GM19438 (cell line): ENCODE results near the gene RAD51B.

Experiments used
- ATAC-seq: cut with Tn5 transposase; IDR thresholded peaks from one replicate; pipeline ENCODE4 v1.9.1; 2021; ENCODE audit warnings: low read depth; ENCODE audit not compliant: unreplicated experiment

Gene RAD51B

DNA sequence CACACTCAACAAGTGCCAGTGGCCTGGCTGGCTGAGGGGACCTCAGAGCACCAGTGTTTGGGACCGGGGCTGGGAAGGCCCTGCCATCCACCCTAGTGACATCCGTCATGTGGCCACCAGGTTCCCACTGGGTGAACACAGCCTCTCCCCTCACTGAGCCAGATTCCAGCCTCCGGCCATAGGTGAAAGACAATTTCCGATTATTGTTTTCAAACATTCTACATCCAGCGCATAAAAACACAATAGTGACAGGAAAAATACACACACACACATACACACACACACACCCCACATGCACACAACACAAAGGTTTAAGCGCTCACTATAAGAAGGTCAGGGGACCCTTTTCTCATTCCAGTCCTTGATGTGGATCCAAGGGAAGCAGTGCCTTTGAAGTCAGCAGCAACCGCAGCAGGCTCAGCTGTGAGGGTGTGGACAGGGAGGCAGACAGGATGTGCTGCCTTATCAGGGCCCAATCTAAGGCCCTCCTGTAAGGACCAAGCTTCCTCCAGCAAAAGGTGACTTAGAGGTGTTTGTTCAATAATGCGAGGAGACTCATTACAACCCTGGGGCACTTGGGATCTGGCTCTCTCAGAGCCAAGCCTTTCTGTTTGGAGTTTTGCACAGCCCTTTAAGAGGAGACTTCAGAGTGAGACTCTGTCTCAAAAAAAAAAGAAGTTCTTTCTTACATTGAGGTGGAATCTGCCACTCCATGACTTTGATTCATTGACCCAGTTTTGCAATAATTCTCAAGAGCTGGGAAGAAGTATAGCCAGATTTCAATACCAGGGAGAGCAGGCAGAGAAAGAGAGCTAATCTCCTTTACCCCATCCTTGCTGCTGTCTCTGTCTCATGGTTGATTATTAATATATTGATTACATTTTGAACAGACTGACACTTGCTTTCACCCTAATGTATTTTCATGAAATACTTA, 745.5 kb downstream of the RAD51B start:
- no peak for ATAC-seq

DNA sequence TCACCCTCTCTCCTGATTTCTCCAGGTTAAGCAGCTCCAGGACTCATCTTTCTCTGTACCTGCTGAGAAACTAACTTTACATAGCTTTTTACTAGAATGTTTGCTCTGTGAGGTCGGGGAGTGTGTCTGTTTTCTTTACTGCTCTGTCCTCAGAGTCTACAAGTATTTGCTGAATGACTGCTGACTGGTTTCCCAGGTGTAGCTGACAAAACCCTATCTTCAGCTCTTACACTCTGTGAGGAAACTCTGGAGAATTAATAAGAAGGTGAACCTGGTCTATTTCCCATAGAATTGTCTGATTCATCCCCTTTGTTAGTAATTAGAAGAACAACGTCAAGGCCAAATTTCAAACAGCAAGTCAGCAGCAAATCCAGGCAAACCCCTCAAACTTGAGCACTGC, 746.5 kb downstream of the RAD51B start:
- no peak for ATAC-seq

DNA sequence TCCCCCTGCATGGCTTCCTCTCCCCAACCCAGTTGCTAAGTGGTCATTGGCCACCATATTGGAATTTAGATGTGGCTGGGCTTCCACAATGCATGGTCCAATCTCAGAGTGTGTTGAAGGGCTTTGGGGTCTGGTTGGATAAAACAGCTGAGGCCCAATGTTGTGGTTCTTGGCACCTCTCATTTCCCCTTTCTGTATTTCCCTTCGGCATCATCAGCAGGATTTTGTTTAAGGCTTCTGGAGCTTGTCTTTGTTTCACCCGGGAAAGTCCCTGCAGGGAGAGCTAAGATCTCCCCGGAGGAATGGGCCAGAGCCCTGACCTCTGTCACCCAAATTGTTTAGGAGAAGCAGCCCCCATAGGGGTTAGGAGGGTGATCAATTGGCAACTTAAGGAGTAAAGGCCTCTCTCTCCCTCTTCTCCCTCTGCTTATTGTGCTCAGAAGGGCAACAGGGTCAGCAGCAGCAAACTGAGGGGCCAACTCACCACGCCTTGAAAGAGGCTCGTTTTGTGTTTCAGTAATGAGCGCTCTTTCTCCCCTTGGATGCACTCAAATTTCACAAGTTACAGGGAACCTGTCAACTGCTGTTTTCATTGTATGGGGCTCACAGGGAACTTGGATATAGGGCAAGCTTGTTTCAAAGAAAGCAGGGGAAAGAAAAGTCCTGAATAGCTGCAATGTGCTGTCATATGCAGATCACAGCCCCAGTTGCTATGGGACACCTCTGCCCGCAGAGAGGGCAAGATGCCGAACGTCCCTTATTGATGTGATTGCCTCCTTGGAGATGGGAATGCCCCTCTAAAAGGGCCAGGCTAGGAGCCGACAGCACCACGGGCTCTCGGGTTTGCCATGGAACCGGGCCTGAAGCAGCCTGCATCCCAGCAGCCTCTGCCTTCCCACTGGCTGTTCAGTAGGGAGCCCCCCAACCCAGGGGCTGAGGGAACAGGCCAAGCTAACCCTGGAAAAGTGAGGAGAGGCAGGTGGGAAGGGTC, 749.6 kb downstream of the RAD51B start:
- no peak for ATAC-seq

DNA sequence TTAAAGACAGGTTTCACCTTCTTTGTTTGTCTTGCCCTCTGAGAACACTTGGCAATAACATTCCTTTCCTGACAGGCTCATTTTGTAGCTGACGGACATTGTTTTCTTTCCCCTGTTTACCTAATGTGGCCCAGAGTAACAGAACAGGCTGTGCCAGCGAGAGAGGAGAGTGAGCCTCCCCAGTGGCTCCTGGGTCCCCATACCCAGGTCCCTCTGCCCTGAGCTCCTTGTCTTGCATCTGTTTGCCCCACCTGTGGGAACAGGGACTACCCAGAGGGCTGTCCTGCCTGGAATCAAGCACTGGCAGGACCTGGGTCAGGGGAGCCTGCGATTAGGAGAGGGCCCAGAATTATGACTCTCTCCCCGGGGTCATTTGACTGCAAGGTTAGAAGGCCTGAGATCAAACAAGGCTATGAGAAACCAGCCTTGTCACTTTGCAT, 750.4 kb downstream of the RAD51B start:
- ATAC-seq, result no peak

DNA sequence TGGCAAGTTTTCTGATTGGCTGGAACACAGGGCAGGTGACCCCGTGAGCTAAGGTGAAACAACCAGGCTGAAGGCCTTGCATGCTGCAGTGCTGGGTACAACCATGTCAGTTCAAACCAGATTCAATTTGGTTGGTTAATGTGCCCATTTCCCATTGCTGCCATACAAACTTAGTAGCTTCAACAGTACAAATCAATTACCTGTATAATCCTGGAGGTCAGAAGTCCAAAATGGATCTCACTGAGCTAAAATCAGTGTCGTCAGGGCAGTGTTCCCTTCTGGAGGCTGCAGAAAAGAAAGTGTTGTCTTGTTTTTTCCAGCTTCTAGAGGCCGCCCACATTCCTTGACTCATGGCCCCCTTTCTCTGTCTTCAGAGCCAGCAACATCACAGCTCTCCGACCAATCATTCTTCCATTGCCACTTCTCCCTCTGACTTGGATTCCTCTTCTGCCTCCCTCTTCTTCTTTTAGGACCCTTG, 751.6 kb downstream of the RAD51B start:
- no peak for ATAC-seq

DNA sequence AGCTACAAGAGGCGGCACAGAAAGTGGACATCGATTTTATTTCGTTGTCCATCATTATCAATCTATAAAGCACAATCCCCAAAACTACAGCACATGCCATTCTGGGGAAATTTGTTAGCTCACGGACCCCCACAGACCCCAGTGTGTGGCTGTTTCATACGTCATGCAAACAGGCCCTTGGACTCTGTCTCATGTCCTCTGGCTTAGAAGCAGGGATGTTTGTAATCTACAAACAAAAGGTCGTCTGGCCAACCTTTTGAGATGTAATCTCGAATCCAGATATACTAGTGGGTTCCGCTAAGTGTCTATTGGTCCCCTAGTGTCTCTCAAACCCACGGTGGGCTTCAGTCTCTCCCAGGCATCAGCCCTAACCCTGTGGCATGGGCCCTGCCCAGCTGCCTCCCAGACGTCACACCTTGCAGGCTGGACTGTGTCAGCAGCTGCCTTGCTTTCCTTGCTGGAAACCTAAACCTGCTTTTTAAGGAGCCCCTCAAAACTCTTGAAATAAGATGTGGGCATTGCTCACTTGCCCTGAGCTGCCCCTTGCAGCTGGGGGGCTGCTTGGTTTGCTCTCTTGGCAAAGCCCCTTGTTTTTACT, 752.4 kb downstream of the RAD51B start:
- no peak for ATAC-seq

DNA sequence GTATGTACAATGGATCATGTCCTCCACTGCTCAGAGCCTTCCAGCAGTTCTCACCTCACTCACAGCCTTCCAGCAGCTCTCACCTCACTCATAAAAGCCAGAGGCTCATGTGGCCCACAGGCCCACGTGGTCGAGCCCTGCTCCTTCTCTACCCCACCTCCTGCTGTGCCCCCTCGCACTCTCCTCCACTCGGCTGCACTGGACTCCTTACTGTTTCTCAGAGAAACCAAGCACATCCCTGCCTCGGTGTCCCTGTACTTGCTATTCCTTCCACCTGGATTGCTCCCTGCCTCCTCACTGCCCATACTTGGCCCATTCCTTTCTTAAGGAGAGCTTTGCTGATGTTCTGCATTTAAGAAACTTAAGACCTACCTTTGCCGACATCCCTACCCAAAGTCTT, 753.5 kb downstream of the RAD51B start:
- ATAC-seq, result no peak

DNA sequence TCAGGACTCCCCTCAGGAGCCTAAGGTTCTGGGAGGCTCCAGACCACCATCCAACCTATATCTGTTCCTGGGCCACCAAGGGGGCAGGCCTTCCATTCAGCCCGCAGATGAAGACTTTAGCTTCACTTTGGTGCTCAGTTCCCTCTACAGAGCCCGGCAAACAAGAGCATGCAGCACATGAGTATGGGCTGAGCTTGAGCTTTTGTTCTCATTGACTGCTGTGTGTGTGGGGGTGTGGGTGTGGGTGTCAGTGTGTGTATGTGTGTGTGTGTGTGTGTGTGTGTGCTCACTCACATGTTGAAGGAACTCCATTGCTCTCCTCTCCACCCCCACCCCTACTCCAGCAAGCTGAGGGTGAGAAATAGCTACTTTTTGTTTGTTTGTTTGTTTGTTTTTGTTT, 754.1 kb downstream of the RAD51B start:
- no peak for ATAC-seq

DNA sequence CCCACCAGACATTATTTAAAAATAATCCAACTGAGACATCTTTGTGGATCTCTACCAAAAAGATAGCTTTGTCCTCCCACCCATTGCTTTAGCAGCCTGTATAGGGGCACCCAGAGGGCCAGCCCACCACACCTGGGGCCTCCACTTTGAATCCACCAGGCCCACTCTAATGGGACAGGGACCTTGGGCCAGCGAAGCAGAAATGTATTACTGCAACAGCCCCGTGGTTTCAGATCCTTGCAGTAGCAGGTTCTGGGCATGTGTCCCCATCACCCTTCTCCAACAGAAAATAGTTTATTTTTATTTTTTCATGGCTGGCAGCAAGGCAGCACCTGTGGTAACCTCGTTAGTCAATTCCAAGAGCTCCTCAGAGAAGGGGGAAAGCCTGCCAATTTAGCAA, 754.9 kb downstream of the RAD51B start:
- ATAC-seq, result no peak

DNA sequence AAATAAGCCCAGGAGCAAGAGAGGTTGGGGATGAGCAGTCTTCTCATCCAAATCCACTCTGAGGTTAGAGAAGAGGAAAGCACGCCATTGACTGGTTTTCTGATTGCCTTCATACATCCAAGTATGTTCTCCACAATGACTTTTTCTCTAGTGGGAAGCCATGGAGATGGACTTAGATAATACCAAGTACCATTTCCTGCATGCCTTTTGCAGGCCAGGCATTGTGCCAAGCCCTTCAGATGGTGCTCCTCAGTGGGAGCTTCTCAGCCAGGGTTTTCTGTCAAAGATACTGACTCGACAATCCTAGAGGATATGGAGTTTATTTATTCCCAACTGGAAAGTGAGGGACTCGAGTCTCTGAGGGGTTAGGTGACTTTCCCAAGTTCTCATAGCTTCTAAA, 755.3 kb downstream of the RAD51B start:
- no peak for ATAC-seq

DNA sequence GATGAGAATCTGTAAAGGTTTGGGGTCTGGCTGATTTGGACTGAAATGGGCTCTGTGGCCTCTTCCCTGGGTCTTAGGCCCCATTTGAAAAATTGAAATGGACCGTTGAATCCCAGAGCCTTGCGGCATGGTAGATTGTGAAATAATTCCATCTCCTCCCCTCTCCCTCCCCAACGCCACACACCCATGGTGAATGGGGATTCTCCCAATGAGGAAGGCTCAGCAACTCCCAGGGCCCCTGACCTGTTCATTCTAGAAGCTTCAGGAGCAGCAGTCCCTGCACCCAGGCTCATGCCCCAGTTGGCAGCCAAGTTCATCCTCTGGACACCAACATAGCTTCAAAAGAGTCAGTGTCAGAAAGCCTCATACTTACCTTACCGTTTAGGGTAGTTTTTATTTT, 755.8 kb downstream of the RAD51B start:
- no peak for ATAC-seq

DNA sequence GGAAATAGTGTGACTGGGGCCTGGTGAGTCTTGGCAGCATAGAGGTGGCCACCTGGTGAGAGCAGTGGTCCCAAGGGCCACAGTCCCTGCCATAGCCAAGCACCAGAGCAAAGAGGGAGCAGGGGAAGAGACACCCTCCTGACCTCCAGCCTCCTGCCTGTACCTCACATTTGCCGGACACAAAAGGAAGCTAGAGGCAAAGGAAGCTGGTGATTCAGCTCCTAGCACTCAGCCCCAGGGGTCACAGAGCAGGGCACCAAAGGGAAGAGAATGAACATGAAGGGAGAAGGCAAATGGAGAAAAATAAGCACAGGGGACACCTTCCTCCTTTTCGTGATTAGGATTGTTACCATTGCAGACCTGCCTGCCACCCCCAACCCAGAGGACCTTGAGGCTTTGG, 756.5 kb downstream of the RAD51B start:
- ATAC-seq, result no peak

DNA sequence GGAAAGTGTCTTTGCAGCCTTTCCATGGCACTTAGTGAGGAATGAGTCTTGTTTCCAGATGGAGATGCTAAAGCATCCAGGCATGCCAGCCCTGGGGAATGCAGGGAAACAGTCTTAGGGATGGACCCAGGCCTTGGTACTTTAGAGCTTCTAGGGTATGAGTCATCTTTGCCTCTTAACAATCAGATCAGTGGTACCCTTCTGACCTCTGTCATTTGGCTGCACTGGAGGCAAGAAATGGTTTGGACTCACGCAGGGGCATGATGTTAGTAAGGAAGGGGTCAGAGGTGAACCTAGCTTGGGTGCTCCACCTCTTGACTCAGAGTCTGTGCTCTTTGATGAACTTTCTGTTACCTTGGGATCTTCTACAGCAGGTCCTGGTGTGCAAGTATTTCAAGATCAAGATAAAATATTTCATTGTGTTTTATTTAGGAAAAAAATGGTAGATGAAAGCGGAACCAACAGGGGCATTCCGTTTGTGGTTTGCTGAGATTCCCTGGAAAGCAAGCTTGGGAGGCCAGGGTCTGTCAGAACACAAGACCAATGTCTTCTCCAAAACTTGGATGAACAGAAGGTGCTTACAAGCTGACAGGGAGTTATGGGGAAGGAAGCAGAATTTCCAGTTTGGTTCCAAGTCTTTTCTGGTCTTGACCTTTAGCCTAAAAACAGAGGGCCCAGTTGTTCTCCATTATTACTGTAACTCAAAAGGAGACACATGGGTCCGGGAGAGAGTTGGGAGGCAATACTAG, 757.1 kb downstream of the RAD51B start:
- no peak for ATAC-seq

DNA sequence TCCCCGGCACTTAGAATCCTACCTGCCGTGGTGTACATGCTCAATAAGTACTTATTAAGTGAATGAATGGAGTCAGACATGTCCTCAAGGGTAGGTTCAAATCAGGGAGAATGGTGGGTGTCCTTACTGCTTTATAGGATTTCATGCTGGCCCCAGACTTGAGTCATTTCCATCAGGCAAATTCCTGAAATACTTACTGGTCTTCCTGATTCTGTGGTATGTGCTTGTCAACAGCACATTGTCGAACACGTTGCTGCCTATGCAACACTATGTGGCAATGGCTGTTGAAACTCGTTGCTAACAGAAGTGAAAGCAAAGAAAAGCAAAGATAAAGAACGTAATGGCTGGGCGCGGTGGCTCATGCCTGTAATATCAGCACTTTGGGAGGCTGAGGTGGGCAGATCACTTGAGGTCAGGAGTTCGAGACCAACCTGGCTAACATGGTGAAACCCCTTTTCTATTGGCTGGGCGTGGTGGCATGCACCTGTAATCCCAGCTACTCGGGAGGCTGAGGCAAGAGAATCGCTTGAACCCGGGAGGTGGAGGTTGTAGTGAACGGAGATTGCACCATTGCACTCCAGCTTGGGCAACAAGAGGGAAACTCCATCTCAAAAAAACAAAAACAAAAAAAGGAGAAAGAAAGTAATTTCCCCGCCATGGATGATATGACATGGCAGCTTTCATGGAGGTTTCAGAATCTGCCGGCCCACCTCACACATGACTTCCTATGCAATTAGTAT, 758.4 kb downstream of the RAD51B start:
- no peak for ATAC-seq

DNA sequence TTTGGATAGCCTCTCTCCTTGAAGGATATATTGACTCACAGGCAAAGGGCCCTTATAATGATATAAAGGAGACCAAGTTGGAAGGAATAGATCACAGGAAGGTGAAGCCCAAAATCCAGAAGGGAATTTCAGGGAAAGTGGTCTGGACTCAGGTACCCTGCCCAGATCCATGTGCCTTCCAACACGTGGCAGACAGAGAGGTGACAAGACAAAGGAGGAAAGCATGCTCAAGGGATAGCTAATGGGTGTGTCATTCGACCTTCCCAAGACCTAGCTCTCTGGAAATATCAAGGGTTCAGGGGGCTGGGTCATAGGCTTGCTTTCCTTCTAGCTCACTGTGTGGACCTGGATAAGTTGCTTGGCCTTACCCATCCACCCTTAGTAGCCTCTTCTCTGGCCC, 759.0 kb downstream of the RAD51B start:
- no peak for ATAC-seq

DNA sequence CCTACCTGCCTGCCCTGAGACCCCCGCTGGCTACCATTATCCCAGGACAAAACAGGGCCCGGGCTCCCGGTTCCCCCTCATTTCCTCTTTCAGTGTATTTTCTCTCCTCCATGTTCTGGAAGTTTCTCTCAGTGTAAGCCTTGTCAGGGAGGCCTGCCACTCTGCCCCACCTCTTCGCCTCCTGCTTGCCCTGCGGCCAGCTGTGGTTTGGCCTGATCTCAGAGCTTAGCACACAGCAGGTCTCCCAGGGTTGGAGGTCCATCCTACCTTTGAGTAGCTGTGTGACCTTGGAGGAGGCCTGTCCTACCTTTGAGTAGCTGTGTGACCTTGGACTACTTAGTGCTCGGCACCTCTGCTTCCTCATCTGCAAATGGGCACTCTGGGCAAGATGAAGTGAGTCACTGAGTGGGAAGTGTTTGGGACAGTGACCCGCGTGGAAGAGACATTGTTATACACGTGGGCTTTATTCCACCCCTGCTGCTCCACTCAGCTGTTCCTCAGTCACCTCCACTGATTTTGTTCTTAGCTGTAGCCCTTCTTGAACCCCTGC, 760.6 kb downstream of the RAD51B start:
- ATAC-seq, result no peak

DNA sequence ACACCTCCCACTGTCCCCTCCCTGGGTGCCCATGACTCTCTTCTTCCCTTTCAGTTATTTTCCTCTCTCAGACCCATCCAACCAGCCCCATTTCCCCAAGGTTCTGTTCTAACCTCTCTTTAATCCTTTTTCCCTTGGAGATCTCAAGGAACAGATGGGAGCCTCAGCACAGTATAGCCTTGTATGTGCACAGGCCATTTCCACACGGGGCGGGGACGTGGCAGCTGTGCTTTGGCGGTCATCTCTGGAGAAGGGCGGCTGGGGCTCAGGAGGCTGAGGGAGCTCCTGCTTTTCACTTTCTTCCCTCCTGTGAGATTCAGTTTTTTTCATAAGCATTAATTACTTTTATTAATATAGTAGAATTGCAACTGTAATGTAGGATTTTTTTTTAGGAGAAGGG, 761.1 kb downstream of the RAD51B start:
- ATAC-seq, result no peak

DNA sequence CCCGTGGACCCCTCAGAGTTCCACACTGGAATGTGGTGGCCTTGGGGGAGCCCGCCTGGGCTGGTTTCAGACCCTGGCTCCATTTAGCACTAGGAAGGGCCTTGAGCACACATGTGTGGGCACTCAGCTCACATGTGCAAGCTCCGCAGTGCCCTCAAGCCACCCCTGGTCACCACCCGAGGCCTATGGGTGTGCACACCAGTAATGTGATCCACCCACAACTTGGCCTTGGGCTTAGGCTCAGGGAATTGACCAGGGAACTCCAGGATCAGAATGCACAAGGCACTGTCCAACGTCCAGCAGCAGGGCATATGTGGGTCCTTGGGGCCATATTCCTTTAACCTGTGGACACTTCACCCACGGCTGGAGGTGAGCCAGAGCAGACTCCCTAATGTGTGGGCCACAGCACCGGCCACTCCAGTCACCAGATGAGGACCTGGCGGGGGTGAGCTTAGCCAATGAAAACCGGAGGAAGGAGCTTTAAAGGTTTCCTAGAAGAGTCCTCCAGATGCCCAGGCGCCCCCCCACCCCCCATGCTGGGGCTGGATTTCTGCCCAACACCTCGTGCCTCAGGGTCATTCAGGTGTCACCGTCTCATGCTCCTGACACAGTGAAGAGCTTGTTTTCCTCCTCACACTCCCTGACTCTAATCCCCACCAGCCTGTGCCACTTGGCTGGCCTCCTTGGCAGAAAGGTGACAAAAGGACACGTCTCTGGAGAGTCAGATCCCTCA, 764.1 kb downstream of the RAD51B start:
- ATAC-seq, result no peak
